WTC11 (cell line): ENCODE data around the gene CDNF. TPM values are rescaled to one million over a fixed set of nuclear protein-coding genes. Genes with fewer than 3 reads are reported as not detected.

Source experiments
- ATAC-seq: fragments of 200-7000 bp; cut with Tn5 transposase; 2 replicates; pipeline ENCODE4 v1.10.0; 2021; ENCODE audit warnings: mild to moderate bottlenecking, moderate library complexity
- CTCF ChIA-PET: fragments of 300-600 bp; sonication (Branson Sonifier 250); formaldehyde crosslinking; loops from one replicate; lab custom pipeline; 2021; ENCODE audit warnings: antibody characterized with exemption; lab: Charles Lee
- POLR2A ChIA-PET: fragments of 350-600 bp; sonication (Branson Sonifier 250); formaldehyde crosslinking; loops from one replicate; lab custom pipeline; 2021; ENCODE audit warnings: antibody characterized with exemption; lab: Charles Lee
- DNase-seq: peaks from one replicate; pipeline ENCODE4 v3.0.0; 2021; ENCODE audit warnings: low spot score
- H3K27ac Mint-ChIP-seq: 2 replicates; pipeline ENCODE4 v1.8.0; 2021; ENCODE audit warnings: mixed read lengths
- H3K27me3 Mint-ChIP-seq: 2 replicates; pipeline ENCODE4 v1.8.0; 2021; ENCODE audit warnings: low read depth, mild to moderate bottlenecking, moderate library complexity, mixed read lengths
- H3K36me3 Mint-ChIP-seq: 2 replicates; pipeline ENCODE4 v1.8.0; 2021; ENCODE audit warnings: mixed read lengths
- H3K4me1 Mint-ChIP-seq: 2 replicates; pipeline ENCODE4 v1.8.0; 2022; ENCODE audit warnings: mixed read lengths
- H3K4me3 Mint-ChIP-seq: 2 replicates; pipeline ENCODE4 v1.8.0; 2021; ENCODE audit warnings: mild to moderate bottlenecking, moderate library complexity, mixed read lengths
- H3K9me3 Mint-ChIP-seq: 2 replicates; pipeline ENCODE4 v1.8.0; 2021; ENCODE audit warnings: mixed read lengths
- CBFB ChIP-seq: sonication (generic); formaldehyde crosslinking; IDR thresholded peaks from 2 replicates; pipeline ENCODE4 v1.8.1; 2022; ENCODE audit warnings: mild to moderate bottlenecking, low read depth, missing genetic modification reagents
- GTF2I ChIP-seq: fragments of 250-450 bp; sonication (Bioruptor Pico); conservative IDR thresholded peaks from 2 replicates; pipeline ENCODE4 v1.4.0; 2021; ENCODE audit warnings: mild to moderate bottlenecking
- HMGA2 ChIP-seq: fragments of 250-450 bp; sonication (Bioruptor Pico); IDR thresholded peaks from 2 replicates; pipeline ENCODE4 v1.4.0; 2021; ENCODE audit warnings: mild to moderate bottlenecking, moderate library complexity
- JAZF1 ChIP-seq: fragments of 250-450 bp; sonication (Bioruptor Pico); IDR thresholded peaks from 2 replicates; pipeline ENCODE4 v1.9.0; 2021; ENCODE audit warnings: moderate library complexity, mild to moderate bottlenecking, inconsistent platforms
- MYBL2 ChIP-seq: sonication (generic); formaldehyde crosslinking; IDR thresholded peaks from 2 replicates; pipeline ENCODE4 v1.8.1; 2023; ENCODE audit warnings: mild to moderate bottlenecking, moderate library complexity, missing genetic modification reagents
- NFATC4 ChIP-seq: fragments of 250-450 bp; sonication (Bioruptor Pico); IDR thresholded peaks from 2 replicates; pipeline ENCODE4 v1.9.0; 2021; ENCODE audit warnings: mild to moderate bottlenecking
- NR3C1 ChIP-seq: sonication (generic); formaldehyde crosslinking; conservative IDR thresholded peaks from 2 replicates; pipeline ENCODE4 v1.8.1; 2023; ENCODE audit warnings: low read depth, mild to moderate bottlenecking, missing genetic modification reagents
- OVOL2 ChIP-seq: fragments of 250-450 bp; sonication (Bioruptor Pico); IDR thresholded peaks from 2 replicates; pipeline ENCODE4 v1.9.0; 2021; ENCODE audit warnings: mild to moderate bottlenecking, borderline replicate concordance
- SMAD3 ChIP-seq: sonication (generic); formaldehyde crosslinking; IDR thresholded peaks from 2 replicates; pipeline ENCODE4 v1.8.0; 2022; ENCODE audit warnings: missing genetic modification reagents, mild to moderate bottlenecking, borderline replicate concordance
- ZBTB21 ChIP-seq: sonication (generic); formaldehyde crosslinking; IDR thresholded peaks from 2 replicates; pipeline ENCODE4 v1.8.1; 2023; ENCODE audit warnings: mild to moderate bottlenecking, missing genetic modification reagents, borderline replicate concordance
- ZNF138 ChIP-seq: sonication (generic); formaldehyde crosslinking; conservative IDR thresholded peaks from 2 replicates; pipeline ENCODE4 v1.8.1; 2022; ENCODE audit warnings: mild to moderate bottlenecking, moderate library complexity, missing genetic modification reagents
- ZNF219 ChIP-seq: sonication (generic); formaldehyde crosslinking; IDR thresholded peaks from 2 replicates; pipeline ENCODE4 v1.8.0; 2023; ENCODE audit warnings: missing genetic modification reagents, mild to moderate bottlenecking, borderline replicate concordance
- ZNF396 ChIP-seq: fragments of 250-450 bp; sonication (Bioruptor Pico); IDR thresholded peaks from 2 replicates; pipeline ENCODE4 v1.8.0; 2021; ENCODE audit warnings: mild to moderate bottlenecking, moderate library complexity, borderline replicate concordance
- total RNA-seq: library from RNA; stranded (reverse); gene quantifications from 3 replicates; pipeline ENCODE4 v1.2.3, GENCODE V29; 2021
- TF ChIP-seq, protein P1 (sequence below): sonication (generic); formaldehyde crosslinking; IDR thresholded peaks from 2 replicates; pipeline ENCODE4 v1.8.1; 2023; ENCODE audit warnings: mild to moderate bottlenecking, moderate library complexity, missing genetic modification reagents
- TF ChIP-seq, protein P2 (sequence below): fragments of 250-450 bp; sonication (Bioruptor Pico); conservative IDR thresholded peaks from 2 replicates; pipeline ENCODE4 v1.9.0; 2021; ENCODE audit warnings: mild to moderate bottlenecking
- TF ChIP-seq, protein P3 (sequence below): fragments of 250-450 bp; sonication (Bioruptor Pico); IDR thresholded peaks from 2 replicates; pipeline ENCODE4 v1.9.0; 2021; ENCODE audit warnings: mild to moderate bottlenecking, borderline replicate concordance

The CDNF gene
- total RNA-seq, 1 experiment from 2014 or later = 1.4 TPM

- TF ChIP-seq, protein P1, sequence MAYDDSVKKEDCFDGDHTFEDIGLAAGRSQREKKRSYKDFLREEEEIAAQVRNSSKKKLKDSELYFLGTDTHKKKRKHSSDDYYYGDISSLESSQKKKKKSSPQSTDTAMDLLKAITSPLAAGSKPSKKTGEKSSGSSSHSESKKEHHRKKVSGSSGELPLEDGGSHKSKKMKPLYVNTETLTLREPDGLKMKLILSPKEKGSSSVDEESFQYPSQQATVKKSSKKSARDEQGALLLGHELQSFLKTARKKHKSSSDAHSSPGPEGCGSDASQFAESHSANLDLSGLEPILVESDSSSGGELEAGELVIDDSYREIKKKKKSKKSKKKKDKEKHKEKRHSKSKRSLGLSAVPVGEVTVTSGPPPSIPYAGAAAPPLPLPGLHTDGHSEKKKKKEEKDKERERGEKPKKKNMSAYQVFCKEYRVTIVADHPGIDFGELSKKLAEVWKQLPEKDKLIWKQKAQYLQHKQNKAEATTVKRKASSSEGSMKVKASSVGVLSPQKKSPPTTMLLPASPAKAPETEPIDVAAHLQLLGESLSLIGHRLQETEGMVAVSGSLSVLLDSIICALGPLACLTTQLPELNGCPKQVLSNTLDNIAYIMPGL = no peak
- TF ChIP-seq NR3C1 (no peak), NFATC4 (CRISPR knock-in tag) (no peak), HMGA2 (CRISPR knock-in tag) (no peak), CBFB (CRISPR knock-in tag) (no peak), ZNF138 (CRISPR knock-in tag) (no peak)
Observed at GRCh38 chr10:14836208-14836607, 1.6 kb downstream of the CDNF start (continued).

- DNase-seq (no peak), ATAC-seq (no peak)
- Mint-ChIP-seq H3K36me3 (no peaks in the 10 kb centered on the region), H3K27ac (no peak overlapping the region), H3K27me3 (no peaks in the 10 kb centered on the region), H3K4me3 (no peak overlapping the region), H3K9me3 (no peaks in the 10 kb centered on the region), H3K4me1 (peaks cover 18% of the 10 kb centered on the region)
- no peak for TF ChIP-seq SMAD3
- TF ChIP-seq ZBTB21 (CRISPR knock-in tag) = no peak
- no peak for TF ChIP-seq GTF2I (CRISPR knock-in tag)
- no peak for TF ChIP-seq ZNF396 (CRISPR knock-in tag)
- no peak for TF ChIP-seq JAZF1
- no peak for TF ChIP-seq OVOL2 (CRISPR knock-in tag)
- TF ChIP-seq, protein P2, sequence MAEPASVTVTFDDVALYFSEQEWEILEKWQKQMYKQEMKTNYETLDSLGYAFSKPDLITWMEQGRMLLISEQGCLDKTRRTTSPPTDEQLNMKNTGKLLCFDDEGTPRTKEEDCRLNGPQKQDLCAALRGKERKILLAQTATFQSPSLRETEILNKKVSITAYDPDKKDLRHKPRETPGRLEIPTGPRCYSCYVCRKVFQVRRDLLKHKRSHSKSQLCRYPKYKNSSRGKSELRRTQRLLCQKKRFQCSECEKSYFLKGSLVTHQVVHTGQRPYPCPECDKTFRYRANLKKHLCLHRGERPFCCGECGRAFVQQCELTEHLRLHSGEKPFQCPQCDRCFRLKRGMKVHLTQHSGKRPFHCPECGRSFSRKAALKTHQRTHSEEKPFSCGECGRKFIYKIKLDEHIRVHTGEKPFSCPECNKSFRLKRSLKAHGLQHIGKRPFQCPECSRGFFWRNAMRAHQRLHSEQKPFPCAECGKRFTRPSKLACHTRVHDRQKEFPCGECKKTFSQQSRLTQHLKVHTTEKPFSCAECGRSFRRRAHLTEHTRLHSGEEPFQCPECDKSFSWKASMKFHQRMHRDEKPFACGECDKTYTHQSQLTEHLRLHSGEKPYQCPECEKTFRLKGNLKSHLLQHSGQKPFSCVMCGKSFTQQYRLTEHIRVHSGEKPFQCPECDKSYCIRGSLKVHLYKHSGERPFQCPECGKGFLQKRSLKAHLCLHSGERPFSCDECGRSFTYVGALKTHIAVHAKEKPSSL (CRISPR knock-in tag) = no peak
- no peak for TF ChIP-seq MYBL2 (CRISPR knock-in tag)
- CTCF ChIA-PET = no interaction called here
- POLR2A ChIA-PET = no interaction called here
Observed at GRCh38 chr10:14833106-14833505, 4.7 kb downstream of the CDNF start.

DNA sequence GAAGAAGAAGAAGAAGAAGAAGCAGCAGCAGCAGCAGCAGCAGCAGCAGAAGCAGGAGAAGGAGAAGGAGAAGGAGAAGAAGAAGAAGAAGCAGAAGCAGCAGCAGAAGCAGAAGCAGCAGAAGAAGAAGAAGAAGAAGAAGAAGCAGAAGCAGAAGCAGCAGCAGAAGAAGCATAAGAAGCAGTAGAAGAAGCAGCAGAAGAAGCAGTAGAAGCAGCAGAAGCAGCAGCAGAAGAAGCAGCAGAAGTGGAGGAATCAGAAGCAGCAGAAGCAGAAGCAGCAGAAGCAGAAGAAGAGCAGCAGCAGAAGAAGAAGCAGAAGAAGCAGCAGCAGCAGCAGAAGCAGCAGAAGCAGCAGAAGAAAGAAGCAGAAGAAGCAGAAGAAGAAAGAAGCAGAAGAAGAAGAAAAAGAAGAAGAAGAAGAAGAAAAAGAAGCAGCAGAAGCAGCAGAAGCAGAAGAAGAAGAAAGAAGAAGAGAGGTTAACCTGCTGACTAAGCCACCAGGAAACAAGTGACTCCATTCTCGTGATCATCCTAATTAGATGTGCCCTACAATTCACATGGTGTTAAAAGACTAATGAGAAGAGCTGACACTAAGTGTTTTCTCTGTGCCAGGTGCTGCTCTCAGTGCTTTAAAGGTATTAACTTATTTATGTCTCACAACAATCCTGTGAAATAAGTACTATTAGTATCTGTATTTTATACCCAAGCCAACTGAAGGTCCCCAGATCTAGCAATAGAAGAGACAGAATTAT, 11.6 kb downstream of the CDNF start:
- Mint-ChIP-seq H3K36me3 (no peaks in the 10 kb centered on the region), H3K27ac (no peak overlapping the region), H3K27me3 (peaks cover 13% of the 10 kb centered on the region; the same call in 1 of the 2 replicates), H3K4me3 (no peak overlapping the region), H3K9me3 (no peaks in the 10 kb centered on the region), H3K4me1 (peaks cover 12% of the 10 kb centered on the region)
- ATAC-seq (no peak), DNase-seq (no peak)
- ChIA-PET CTCF (no interaction called here), POLR2A (interaction anchor here (0.6 kb wide), 1 partner anchor 1015 kb away, joined by 7 read pairs; no protein-coding TSS in a partner anchor)
- TF ChIP-seq ZNF219 = no peak
- TF ChIP-seq, protein P3, sequence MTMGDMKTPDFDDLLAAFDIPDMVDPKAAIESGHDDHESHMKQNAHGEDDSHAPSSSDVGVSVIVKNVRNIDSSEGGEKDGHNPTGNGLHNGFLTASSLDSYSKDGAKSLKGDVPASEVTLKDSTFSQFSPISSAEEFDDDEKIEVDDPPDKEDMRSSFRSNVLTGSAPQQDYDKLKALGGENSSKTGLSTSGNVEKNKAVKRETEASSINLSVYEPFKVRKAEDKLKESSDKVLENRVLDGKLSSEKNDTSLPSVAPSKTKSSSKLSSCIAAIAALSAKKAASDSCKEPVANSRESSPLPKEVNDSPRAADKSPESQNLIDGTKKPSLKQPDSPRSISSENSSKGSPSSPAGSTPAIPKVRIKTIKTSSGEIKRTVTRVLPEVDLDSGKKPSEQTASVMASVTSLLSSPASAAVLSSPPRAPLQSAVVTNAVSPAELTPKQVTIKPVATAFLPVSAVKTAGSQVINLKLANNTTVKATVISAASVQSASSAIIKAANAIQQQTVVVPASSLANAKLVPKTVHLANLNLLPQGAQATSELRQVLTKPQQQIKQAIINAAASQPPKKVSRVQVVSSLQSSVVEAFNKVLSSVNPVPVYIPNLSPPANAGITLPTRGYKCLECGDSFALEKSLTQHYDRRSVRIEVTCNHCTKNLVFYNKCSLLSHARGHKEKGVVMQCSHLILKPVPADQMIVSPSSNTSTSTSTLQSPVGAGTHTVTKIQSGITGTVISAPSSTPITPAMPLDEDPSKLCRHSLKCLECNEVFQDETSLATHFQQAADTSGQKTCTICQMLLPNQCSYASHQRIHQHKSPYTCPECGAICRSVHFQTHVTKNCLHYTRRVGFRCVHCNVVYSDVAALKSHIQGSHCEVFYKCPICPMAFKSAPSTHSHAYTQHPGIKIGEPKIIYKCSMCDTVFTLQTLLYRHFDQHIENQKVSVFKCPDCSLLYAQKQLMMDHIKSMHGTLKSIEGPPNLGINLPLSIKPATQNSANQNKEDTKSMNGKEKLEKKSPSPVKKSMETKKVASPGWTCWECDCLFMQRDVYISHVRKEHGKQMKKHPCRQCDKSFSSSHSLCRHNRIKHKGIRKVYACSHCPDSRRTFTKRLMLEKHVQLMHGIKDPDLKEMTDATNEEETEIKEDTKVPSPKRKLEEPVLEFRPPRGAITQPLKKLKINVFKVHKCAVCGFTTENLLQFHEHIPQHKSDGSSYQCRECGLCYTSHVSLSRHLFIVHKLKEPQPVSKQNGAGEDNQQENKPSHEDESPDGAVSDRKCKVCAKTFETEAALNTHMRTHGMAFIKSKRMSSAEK (CRISPR knock-in tag) = no peak
